HL-60 (cell line): ENCODE results near the gene FUBP1.
A peak's percentile ranks its signal among the peaks of the same experiment; 100 is the strongest.

Experiments
- DNase-seq, 2 experiments: peaks; one replicate each; pipeline ENCODE4 v3.0.0-alpha.2; 2010 to 2020; ENCODE audit warnings: low read depth in 1 of 2, low spot score in 1 of 2
- H3K27ac ChIP-seq: fragments of 250-450 bp; sonication (Bioruptor Pico); replicated peaks from 2 replicates; pipeline ENCODE4 v1.5.1; 2020; ENCODE audit warnings: mild to moderate bottlenecking, moderate library complexity
- H3K27me3 ChIP-seq: fragments of 250-450 bp; sonication (Bioruptor Pico); 2 replicates; pipeline ENCODE4 v1.5.1; 2021; ENCODE audit warnings: mild to moderate bottlenecking, moderate library complexity; ENCODE audit not compliant: insufficient read depth, poor library complexity, severe bottlenecking
- H3K4me3 ChIP-seq: replicated peaks from 2 replicates; pipeline ENCODE4 v1.5.1; 2011; ENCODE audit warnings: mild to moderate bottlenecking, control low read depth, low read length; ENCODE audit not compliant: insufficient read depth
- CTCF ChIP-seq: IDR thresholded peaks from one replicate; pipeline ENCODE4 v1.5.1; 2011; ENCODE audit warnings: low read length, control low read depth, inconsistent platforms; ENCODE audit not compliant: insufficient read depth
- POLR2AphosphoS5 ChIP-seq: IDR thresholded peaks from 2 replicates; pipeline ENCODE4 v1.6.1; 2012; ENCODE audit warnings: low read depth

FUBP1 gene

GRCh38 chr1:77900687-77901293 lies 78.1 kb downstream of the FUBP1 start:
- DNase-seq: peak in 1 of 2 experiments; percentile 22
- no peak overlapping the region for H3K4me3 ChIP-seq
- no peak overlapping the region for H3K27ac ChIP-seq
- no peaks in the 10 kb centered on the region for H3K27me3 ChIP-seq
- TF ChIP-seq CTCF (peak; percentile 26), POLR2AphosphoS5 (no peak)

- no peak for DNase-seq
- no peak for TF ChIP-seq POLR2AphosphoS5
- no peaks in the 10 kb centered on the region for H3K27me3 ChIP-seq
- no peak overlapping the region for H3K4me3 ChIP-seq
- no peak overlapping the region for H3K27ac ChIP-seq
Observed at GRCh38 chr1:77899647-77900320, 79.1 kb downstream of the FUBP1 start.
